T47D (cell line): ENCODE results near the gene TXNL4B.

Source experiments
- DNase-seq, 2 experiments: peaks; one replicate each; pipeline versions ENCODE4 v3.0.0 to v3.0.0-alpha.2; 2011 to 2012; ENCODE audit warnings: low read depth in 1 of 2, low spot score in 1 of 2
- JUND ChIP-seq: IDR thresholded peaks from 2 replicates; pipeline ENCODE4 v1.6.1; 2012; ENCODE audit warnings: low read depth
- in situ Hi-C: cut with HindIII; loops from 2 replicates; pipeline ENCODE4 v1.10.0; 2016; ENCODE audit warnings: low sequenced_read_pairs, low pct_unique_long_range_greater_than_20kb

Gene TXNL4B

GRCh38 chr16:72049110-72049509, 44.3 kb downstream of the TXNL4B start:
- DNase-seq = no peak
- in situ Hi-C loops = no loop called here
- TF ChIP-seq JUND = no peak

DNA sequence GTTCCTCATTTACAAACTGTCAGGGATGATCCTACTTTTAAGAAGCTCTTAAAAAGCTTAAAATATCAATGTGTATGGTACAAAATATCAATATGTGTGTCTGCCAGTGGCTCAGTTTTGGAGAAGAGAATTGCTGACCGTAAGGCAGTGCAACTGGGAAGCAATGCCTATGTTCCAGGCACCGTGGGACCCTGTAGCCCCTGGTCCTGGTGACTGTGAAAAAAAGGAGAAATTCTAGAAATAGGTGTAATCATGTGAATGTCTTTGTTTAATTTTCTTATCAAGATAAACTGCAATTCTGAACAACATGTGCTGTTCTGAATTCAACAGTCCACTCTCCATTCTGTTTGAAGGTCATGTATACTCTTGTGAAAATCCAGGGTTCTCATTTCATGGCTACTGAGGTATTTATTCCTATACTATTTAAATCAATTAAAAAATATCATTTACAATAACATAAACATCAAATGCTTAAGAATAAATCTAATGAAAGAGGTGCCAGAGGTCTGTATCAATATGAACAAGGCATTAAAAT, 48.5 kb downstream of the TXNL4B start:
- in situ Hi-C loops = no loop called here
- DNase-seq = no peak
- TF ChIP-seq JUND = no peak

DNA sequence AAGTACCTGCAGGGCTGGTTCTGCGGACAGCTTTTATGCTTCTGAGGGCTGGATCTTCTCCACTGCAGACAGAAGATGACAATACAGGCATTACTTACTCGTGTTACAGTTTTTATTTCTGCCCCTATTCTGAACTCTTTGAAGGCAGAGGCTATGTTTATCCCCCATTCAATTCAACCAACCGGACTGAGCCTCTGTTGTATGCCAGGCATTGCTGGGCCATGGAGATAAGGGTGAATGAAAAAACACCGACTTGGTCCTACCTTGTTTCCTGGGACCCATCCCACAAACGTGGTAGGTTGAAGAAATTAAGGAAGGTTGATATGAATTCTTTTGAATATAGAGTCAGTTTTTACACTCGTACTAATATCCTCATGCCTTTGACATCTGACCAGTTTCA, 49.1 kb downstream of the TXNL4B start:
- TF ChIP-seq JUND = no peak
- in situ Hi-C loops = no loop called here
- DNase-seq = no peak

DNA sequence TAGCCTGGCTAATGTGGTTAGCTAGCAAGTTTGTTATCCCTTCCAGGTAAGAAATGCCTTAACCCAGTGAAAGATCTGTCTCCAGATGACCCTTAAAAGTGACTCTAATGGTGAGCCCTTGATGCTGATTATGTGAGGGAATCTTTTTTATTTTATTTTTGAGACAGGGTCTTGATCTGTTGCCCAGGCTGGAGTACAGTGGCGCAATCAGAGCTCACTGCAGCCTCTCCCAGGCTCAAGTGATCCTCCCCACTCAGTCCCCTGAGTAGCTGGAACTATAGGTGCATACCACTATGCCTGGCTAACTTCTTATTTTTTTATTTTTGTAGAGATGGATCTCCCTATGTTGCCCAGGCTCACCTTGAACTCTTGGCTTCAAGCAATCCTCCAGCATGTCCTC, 49.9 kb downstream of the TXNL4B start:
- no peak for TF ChIP-seq JUND
- in situ Hi-C loops = no loop called here
- DNase-seq = no peak

- DNase-seq = no peak
- TF ChIP-seq JUND = no peak
- in situ Hi-C loops = no loop called here
Observed at GRCh38 chr16:72043058-72043457, 50.4 kb downstream of the TXNL4B start.

DNA sequence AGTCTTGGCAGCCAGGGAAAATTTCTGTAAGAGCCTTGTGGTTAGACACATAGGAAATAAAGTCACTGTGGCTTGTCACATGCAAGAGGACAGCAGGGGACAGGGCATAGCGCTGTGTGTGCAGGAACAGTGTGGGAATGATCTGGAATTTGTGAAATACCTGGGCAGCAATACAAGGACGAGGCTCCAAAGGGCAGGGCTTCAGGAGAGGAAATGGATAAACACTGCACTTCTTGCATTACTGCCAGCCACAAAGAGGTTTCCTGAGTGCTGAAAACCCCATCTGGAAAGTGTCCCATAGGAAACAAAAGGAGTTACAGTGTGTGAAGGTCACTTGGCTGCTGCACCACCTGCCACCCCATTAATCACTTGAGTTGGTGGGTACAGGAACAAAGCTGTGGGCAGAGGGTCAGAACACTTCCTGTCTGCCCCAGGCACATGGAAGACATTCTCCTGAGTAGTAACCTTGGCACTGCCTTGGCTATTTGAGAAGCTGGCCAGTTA, 51.2 kb downstream of the TXNL4B start:
- DNase-seq = no peak
- in situ Hi-C loops = no loop called here
- no peak for TF ChIP-seq JUND

DNA sequence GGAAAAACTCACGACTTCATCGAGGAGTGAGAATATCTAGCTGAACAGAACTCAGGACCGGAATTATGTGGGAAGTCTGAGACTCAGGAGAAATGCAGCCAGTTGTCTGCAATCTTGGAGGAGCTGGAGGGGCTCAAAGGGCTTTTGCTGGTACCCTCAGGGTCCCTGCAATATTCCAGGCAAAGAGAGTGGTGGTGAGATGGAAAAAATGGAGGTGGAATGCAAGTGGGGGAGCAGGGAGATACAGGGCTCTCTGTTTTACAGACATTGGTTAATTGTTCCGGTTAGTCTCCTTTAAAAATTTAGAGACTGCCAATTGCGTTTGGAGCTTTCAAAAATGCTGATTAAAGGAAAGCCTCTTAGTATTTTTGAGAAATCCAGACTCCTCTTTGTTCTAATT, 57.3 kb downstream of the TXNL4B start:
- DNase-seq = no peak
- TF ChIP-seq JUND = no peak
- in situ Hi-C loops = no loop called here
